Measurements from ENCODE around the gene WDFY3. TPM values are rescaled to one million over a fixed set of nuclear protein-coding genes. Genes with fewer than 3 reads are reported as not detected.
A peak's percentile ranks its signal among the peaks of the same experiment; 100 is the strongest.

Gene WDFY3
- total and polyA plus RNA-seq, 2 experiments from 2014 or later = 8.0 to 89.0 TPM

DNA sequence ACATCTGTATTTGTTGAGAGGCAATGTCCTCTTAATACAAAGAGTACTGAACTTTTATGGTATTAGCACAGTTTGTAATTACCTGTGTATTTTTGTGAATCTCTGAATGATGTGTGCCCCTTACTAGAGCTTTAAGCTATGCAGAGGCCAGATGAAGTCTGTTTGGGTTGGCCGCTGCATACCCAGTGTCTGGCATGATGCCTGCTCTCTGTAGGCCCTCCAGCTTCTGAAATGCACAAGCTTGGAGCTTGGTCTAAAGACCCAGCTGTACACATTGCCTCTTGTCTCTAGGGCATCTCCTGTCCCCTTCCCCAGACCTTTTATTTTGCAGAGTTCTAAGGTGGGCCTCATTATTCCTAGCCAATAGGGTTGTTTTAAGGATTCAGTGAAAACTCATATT lies 315.0 kb downstream of the WDFY3 start:
- no peak for DNase-seq (ENCODE audit: low spot score)
- Histone ChIP-seq H3K4me1 (ENCODE audit: insufficient read depth) (peaks cover 26% of the 10 kb centered on the region), H3K9me2 (ENCODE audit: insufficient read depth) (peaks cover 5% of the 10 kb centered on the region; the same call in 1 of the 2 replicates), H3K36me3 (ENCODE audit: insufficient read depth) (peaks cover 7% of the 10 kb centered on the region; the same call in 1 of the 2 replicates), H3K4me3 (no peak overlapping the region), H2AFZ (no peak overlapping the region), H3K27ac (ENCODE audit: low read depth) (no peak overlapping the region), H3K27me3 (ENCODE audit: insufficient read depth) (no peaks in the 10 kb centered on the region), H3K79me2 (replicated peaks; ENCODE audit: insufficient read depth) (no peaks in the 10 kb centered on the region), H4K20me1 (replicated peaks; ENCODE audit: insufficient read depth) (no peaks in the 10 kb centered on the region), H3F3A (replicated peaks; ENCODE audit: low read depth) (no peaks in the 10 kb centered on the region), H3K4me2 (no peak overlapping the region)
- peaks cover 56% of the 10 kb centered on the region for H3K36me3 Mint-ChIP-seq (ENCODE audit: low read depth)
- no peak overlapping the region for H3K27ac Mint-ChIP-seq
- peaks cover 15% of the 10 kb centered on the region for H3K9me3 Mint-ChIP-seq
- peaks cover 35% of the 10 kb centered on the region for H3K4me1 Mint-ChIP-seq
- no peak overlapping the region for H3K4me3 Mint-ChIP-seq
- TF ChIP-seq CREB1 (CRISPR knock-in tag; IDR thresholded peaks at IDR 0.05; ENCODE audit: low read depth) = no peak
- TF ChIP-seq, protein P1, sequence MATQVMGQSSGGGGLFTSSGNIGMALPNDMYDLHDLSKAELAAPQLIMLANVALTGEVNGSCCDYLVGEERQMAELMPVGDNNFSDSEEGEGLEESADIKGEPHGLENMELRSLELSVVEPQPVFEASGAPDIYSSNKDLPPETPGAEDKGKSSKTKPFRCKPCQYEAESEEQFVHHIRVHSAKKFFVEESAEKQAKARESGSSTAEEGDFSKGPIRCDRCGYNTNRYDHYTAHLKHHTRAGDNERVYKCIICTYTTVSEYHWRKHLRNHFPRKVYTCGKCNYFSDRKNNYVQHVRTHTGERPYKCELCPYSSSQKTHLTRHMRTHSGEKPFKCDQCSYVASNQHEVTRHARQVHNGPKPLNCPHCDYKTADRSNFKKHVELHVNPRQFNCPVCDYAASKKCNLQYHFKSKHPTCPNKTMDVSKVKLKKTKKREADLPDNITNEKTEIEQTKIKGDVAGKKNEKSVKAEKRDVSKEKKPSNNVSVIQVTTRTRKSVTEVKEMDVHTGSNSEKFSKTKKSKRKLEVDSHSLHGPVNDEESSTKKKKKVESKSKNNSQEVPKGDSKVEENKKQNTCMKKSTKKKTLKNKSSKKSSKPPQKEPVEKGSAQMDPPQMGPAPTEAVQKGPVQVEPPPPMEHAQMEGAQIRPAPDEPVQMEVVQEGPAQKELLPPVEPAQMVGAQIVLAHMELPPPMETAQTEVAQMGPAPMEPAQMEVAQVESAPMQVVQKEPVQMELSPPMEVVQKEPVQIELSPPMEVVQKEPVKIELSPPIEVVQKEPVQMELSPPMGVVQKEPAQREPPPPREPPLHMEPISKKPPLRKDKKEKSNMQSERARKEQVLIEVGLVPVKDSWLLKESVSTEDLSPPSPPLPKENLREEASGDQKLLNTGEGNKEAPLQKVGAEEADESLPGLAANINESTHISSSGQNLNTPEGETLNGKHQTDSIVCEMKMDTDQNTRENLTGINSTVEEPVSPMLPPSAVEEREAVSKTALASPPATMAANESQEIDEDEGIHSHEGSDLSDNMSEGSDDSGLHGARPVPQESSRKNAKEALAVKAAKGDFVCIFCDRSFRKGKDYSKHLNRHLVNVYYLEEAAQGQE (IDR thresholded peaks at IDR 0.05; ENCODE audit: unreplicated experiment) = no peak
- no peak for TF ChIP-seq EZH2phosphoT487 (IDR thresholded peaks at IDR 0.05; ENCODE audit: unreplicated experiment)
- no peak for TF ChIP-seq POLR2AphosphoS5 (IDR thresholded peaks at IDR 0.05; ENCODE audit: low read depth)
- no peak for TF ChIP-seq ZNF114 (CRISPR knock-in tag; IDR thresholded peaks at IDR 0.05)
- no peak for TF ChIP-seq NANOG (IDR thresholded peaks at IDR 0.05; ENCODE audit: borderline replicate concordance)
- H3K27me3 Mint-ChIP-seq (ENCODE audit: insufficient read depth, low read depth, poor library complexity) = no peaks in the 10 kb centered on the region
- ATAC-seq = no peak

DNA sequence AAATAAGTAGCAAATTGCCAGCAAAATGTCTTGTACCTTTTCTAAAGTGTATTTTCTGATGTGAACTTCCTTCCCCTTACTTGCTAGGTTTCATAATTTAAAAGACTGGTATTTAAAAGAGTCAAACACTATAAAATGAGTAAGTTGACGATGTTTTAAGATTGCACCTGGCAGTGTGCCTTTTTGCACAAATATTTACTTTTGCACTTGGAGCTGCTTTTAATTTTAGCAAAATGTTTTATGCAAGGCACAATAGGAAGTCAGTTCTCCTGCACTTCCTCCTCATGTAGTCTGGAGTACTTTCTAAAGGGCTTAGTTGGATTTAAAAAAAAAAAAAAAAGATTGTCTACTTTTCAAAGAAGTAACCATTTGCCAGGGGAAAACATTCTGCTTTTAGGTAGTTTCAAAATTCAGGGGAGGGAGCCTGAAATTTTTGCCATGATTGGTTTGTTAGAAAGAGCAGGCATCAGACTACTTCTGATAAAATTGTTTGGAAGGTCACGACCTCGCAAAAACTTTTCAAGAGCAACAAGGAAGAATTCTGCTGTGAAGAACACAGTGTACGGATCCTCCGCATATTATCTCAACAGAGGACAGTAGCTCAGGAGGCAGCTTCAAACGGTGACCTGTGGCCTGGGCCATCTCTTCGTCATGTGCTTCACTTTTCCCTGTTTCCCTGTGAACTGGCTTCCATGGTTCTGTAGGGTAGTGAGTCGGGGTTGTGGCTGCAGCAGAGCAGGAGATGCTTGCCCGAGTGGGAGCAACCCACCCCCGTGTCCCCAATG lies 317.4 kb downstream of the WDFY3 start:
- H3K9me3 Mint-ChIP-seq = no peaks in the 10 kb centered on the region
- peaks cover 49% of the 10 kb centered on the region for H3K4me1 Mint-ChIP-seq
- H3K27ac Mint-ChIP-seq = peak overlapping the region; percentile 51; the same call in 1 of the 2 replicates
- H3K4me3 Mint-ChIP-seq = no peak overlapping the region
- Histone ChIP-seq H3F3A (replicated peaks; ENCODE audit: low read depth) (no peaks in the 10 kb centered on the region), H3K4me2 (no peak overlapping the region), H2AFZ (no peak overlapping the region), H3K27me3 (ENCODE audit: insufficient read depth) (no peaks in the 10 kb centered on the region), H3K4me1 (ENCODE audit: insufficient read depth) (peaks cover 35% of the 10 kb centered on the region), H3K27ac (ENCODE audit: low read depth) (no peak overlapping the region), H3K4me3 (no peak overlapping the region), H3K79me2 (replicated peaks; ENCODE audit: insufficient read depth) (no peaks in the 10 kb centered on the region), H3K36me3 (ENCODE audit: insufficient read depth) (peaks cover 7% of the 10 kb centered on the region; the same call in 1 of the 2 replicates), H3K9me2 (ENCODE audit: insufficient read depth) (no peaks in the 10 kb centered on the region), H4K20me1 (replicated peaks; ENCODE audit: insufficient read depth) (no peaks in the 10 kb centered on the region)
- DNase-seq (ENCODE audit: low spot score) = no peak
- peaks cover 47% of the 10 kb centered on the region for H3K36me3 Mint-ChIP-seq (ENCODE audit: low read depth)
- ATAC-seq = no peak
- no peaks in the 10 kb centered on the region for H3K27me3 Mint-ChIP-seq (ENCODE audit: insufficient read depth, low read depth, poor library complexity)
- TF ChIP-seq POLR2AphosphoS5 (IDR thresholded peaks at IDR 0.05; ENCODE audit: low read depth) (no peak), NANOG (IDR thresholded peaks at IDR 0.05; ENCODE audit: borderline replicate concordance) (no peak), STAT1 (IDR thresholded peaks at IDR 0.05; ENCODE audit: unreplicated experiment) (no peak), ZNF114 (CRISPR knock-in tag; IDR thresholded peaks at IDR 0.05) (no peak), EZH2 (IDR thresholded peaks at IDR 0.05; ENCODE audit: low read depth, unreplicated experiment) (no peak), EZH2phosphoT487 (IDR thresholded peaks at IDR 0.05; ENCODE audit: unreplicated experiment) (no peak)
- TF ChIP-seq, protein P2, sequence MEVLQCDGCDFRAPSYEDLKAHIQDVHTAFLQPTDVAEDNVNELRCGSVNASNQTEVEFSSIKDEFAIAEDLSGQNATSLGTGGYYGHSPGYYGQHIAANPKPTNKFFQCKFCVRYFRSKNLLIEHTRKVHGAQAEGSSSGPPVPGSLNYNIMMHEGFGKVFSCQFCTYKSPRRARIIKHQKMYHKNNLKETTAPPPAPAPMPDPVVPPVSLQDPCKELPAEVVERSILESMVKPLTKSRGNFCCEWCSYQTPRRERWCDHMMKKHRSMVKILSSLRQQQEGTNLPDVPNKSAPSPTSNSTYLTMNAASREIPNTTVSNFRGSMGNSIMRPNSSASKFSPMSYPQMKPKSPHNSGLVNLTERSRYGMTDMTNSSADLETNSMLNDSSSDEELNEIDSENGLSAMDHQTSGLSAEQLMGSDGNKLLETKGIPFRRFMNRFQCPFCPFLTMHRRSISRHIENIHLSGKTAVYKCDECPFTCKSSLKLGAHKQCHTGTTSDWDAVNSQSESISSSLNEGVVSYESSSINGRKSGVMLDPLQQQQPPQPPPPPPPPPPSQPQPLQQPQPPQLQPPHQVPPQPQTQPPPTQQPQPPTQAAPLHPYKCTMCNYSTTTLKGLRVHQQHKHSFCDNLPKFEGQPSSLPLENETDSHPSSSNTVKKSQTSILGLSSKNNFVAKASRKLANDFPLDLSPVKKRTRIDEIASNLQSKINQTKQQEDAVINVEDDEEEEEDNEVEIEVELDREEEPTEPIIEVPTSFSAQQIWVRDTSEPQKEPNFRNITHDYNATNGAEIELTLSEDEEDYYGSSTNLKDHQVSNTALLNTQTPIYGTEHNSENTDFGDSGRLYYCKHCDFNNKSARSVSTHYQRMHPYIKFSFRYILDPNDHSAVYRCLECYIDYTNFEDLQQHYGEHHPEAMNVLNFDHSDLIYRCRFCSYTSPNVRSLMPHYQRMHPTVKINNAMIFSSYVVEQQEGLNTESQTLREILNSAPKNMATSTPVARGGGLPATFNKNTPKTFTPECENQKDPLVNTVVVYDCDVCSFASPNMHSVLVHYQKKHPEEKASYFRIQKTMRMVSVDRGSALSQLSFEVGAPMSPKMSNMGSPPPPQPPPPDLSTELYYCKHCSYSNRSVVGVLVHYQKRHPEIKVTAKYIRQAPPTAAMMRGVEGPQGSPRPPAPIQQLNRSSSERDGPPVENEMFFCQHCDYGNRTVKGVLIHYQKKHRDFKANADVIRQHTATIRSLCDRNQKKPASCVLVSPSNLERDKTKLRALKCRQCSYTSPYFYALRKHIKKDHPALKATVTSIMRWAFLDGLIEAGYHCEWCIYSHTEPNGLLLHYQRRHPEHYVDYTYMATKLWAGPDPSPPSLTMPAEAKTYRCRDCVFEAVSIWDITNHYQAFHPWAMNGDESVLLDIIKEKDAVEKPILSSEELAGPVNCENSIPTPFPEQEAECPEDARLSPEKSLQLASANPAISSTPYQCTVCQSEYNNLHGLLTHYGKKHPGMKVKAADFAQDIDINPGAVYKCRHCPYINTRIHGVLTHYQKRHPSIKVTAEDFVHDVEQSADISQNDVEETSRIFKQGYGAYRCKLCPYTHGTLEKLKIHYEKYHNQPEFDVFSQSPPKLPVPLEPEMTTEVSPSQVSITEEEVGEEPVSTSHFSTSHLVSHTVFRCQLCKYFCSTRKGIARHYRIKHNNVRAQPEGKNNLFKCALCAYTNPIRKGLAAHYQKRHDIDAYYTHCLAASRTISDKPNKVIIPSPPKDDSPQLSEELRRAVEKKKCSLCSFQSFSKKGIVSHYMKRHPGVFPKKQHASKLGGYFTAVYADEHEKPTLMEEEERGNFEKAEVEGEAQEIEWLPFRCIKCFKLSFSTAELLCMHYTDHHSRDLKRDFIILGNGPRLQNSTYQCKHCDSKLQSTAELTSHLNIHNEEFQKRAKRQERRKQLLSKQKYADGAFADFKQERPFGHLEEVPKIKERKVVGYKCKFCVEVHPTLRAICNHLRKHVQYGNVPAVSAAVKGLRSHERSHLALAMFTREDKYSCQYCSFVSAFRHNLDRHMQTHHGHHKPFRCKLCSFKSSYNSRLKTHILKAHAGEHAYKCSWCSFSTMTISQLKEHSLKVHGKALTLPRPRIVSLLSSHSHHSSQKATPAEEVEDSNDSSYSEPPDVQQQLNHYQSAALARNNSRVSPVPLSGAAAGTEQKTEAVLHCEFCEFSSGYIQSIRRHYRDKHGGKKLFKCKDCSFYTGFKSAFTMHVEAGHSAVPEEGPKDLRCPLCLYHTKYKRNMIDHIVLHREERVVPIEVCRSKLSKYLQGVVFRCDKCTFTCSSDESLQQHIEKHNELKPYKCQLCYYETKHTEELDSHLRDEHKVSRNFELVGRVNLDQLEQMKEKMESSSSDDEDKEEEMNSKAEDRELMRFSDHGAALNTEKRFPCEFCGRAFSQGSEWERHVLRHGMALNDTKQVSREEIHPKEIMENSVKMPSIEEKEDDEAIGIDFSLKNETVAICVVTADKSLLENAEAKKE (CRISPR knock-in tag; IDR thresholded peaks at IDR 0.05) = no peak
